HK-2 (cell line): ENCODE data around the gene UGT1A8.

Source experiments
- DNase-seq: peaks from one replicate; pipeline ENCODE4 v3.0.0-alpha.2; 2018; ENCODE audit not compliant: unreplicated experiment

UGT1A8 gene

DNA sequence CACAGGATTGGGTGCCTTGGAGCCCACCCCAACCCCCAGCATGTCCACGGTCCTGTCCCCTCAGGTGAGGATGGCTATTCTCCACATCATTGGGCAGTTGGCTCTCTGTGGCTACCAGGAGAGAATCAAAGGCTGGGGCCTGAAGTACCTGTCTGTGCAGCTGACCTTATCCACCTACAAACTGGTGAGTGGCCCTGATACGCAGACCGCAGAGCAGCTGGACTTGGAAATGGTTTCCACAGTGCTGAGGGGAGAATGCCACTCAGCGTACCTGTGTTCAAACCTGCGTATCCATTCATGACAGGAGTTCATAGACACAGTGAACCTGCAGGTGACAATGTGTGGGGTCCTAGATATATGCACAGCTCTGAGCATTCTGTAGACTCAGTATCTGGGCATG is 182.3 kb downstream of the UGT1A8 start:
- no peak for DNase-seq

GRCh38 chr2:233800208-233800607 is 182.8 kb downstream of the UGT1A8 start:
- no peak for DNase-seq

- peak; percentile 7 for DNase-seq
These were observed 184.1 kb downstream of the UGT1A8 start for GRCh38 chr2:233801357-233802131.

GRCh38 chr2:233802132-233802815 is 184.8 kb downstream of the UGT1A8 start:
- no peak for DNase-seq

- no peak for DNase-seq
These were observed 186.0 kb downstream of the UGT1A8 start for GRCh38 chr2:233803292-233803911.

GRCh38 chr2:233803994-233804393 is 186.6 kb downstream of the UGT1A8 start:
- DNase-seq: no peak

DNA sequence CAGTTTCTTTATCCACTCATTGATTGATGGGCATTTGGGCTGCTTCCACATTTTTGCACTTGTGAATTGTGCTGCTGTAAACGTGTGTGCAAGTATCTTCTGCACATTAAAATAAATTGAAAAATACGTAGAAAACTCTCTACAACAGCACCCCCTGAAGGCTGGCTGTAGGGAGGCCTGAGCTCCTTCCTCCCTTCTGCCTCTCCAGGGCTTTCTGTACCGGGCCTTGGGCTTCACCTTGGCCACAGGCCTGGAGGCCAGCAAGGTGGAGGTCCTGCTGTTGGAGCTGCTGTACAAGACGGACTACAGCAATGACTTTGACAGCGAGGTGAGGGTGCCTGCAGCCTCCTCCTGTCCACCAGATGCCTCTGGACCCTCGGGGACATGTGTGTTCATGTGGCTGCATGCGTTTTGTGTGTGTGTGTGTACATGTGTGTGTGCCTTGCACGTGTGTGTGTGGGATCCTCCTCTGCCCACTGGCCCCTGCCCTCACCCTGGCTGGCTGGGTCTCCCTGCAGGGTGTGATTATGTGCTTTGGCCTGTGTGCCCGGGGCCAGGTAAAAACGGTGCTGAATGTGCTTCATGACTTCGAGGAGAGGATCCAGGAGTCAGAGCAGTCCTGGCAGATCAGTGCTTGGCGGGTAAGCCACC is 189.9 kb downstream of the UGT1A8 start:
- no peak for DNase-seq

DNA sequence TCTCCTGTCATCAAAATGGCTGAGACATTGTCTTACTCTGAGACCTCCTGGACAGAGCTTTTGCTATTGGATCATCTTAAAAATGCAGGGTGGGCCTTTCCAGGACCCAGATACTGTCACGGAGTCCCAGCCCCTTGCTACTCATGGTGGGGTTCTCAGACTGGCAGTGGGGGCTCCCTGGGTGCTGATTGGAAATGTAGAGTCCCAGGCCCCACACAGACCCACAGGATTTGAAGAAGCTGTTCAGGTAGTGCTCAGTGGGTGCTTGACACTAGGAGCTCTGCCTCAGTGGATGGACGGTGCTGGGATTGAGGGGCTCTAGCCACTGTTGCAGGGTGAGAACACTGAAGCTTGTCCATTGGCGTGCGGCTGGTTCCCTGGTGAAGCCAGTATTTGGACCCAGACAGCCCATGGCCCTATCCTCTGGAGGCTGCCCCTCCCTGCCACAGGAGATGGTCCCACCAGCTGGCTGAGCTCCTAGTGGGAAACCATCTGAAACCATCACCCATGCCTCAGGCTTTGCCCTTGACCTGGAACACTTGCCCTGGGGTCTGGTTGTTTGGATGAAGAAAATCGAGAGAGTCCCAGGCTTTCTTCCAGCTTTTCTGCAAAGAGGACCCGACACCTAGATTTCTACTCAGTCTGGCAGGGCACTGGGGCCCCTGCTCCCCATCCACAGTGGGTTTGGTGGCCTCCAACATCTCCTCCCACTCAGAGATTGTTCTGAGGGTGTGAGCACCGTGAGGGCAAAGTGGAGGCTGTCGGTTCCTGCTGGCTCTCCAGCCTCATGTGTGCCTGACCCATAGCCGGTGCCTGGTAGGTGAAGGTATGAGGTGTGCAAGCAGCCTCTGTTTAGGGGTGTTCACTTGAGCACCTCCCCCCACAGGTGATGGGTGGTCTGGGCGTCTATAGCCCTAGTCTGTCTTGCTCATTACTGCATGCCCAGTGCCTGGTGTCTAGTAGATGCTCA is 190.8 kb downstream of the UGT1A8 start:
- no peak for DNase-seq

GRCh38 chr2:233810385-233810784 is 193.0 kb downstream of the UGT1A8 start:
- no peak for DNase-seq

DNA sequence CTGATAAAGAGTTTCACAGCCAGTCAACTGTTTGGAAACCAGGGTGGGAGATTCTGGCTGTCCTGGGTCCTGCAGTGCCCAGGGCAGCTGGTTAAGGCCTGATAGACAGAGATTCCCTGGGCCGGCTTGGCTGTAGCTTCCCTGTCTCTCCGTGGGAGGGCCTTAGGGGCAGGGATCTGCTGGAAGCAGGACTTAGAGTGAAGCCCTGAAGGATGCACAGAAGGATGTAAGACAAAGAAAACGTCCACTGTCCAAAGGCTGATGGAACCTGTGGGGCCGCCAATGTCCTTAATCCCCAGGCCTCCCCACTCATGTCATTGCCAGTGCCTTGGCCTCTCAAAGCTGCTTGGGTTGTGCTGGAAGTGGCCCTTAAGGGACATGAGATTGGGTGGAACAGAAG is 193.7 kb downstream of the UGT1A8 start:
- no peak for DNase-seq

- DNase-seq: no peak
These were observed 194.3 kb downstream of the UGT1A8 start for GRCh38 chr2:233811732-233812131.

- no peak for DNase-seq
These were observed 196.0 kb downstream of the UGT1A8 start for GRCh38 chr2:233813236-233814055.

- no peak for DNase-seq
These were observed 196.8 kb downstream of the UGT1A8 start for GRCh38 chr2:233814056-233814835.

DNA sequence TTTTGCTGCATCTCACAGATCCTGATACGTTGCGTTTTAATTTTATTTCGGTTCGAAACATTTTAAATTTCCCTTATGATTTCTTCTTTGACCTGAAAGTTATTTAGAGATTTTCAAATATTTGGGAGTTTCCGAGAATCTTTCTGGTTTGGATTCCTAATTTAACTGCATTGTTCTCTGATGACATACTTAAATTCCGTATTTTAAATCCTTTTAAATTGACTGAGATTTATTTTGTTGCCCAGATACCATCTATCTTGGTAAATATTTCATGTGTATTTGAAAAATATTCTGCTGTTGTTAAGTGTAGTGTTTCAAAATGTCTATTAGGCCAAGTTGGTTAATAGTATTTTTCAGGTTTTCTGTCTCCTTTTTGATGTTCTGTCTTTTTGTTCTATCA is 198.4 kb downstream of the UGT1A8 start:
- no peak for DNase-seq

DNA sequence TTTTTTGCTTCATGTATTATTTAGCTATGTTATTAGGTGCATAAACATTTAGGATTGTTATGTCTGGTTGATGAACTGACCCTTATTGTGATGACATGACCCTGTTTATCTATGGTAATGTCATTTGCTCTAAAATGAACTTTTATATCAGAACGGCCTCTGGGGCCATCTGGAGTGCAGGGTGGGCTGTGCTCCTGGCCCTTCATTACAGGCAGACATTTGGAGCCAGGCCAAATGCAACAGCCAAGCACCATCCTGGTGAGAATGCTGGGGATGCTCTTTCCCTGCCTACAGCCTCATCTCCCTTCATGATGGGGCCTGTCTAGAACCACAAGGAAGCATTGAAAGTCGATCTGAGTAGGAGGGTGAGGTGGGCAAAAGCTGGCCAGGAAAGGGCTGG is 198.9 kb downstream of the UGT1A8 start:
- DNase-seq: no peak

GRCh38 chr2:233816771-233817170 is 199.3 kb downstream of the UGT1A8 start:
- DNase-seq: no peak

DNA sequence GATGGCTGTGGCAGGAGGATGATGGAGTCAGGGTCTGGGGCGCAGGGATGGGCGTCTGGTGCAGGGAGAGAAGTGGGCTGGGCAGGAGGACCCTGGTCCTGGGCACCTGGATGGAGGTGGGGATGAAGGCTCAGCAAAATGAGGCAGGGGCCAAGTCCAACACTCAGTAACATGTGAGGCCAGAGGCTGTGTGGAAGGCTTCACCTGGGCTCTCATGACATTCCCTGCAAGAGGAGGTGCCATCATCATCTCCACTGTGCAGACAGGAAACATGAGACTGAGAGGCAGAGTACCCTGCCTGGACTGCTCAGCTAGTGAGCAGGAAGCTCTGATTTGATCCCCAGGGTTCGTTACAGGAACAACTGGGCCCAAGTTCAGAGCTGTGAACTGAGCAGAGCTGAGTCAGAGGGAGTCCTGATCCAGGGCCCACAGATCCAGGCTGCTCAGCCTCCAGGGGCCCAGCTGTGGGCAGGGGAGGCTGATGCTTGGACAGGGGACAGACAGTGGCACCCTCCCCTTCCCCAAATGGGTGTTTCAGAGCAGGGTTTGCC is 200.0 kb downstream of the UGT1A8 start:
- DNase-seq: no peak

- DNase-seq: no peak
These were observed 200.7 kb downstream of the UGT1A8 start for GRCh38 chr2:233817995-233818638.
